ENCODE results near the gene GJB6.
A peak's percentile ranks its signal among the peaks of the same experiment; 100 is the strongest.

GJB6 gene

GRCh38 chr13:20247403-20247802 lies 15.3 kb upstream of the GJB6 start:
- Histone ChIP-seq H3K27me3 (ENCODE audit: control insufficient read depth, insufficient read depth, low read length) (no peaks in the 10 kb centered on the region), H3K9me3 (ENCODE audit: control insufficient read depth, low read length) (no peaks in the 10 kb centered on the region), H3K4me1 (no peaks in the 10 kb centered on the region), H3K4me2 (ENCODE audit: low read length) (no peak overlapping the region), H2AFZ (no peak overlapping the region), H3K27ac (no peak overlapping the region), H3K4me3 (ENCODE audit: low read depth, low read length) (no peak overlapping the region), H3K36me3 (ENCODE audit: control insufficient read depth, insufficient read depth, low read length) (no peaks in the 10 kb centered on the region), H3K79me2 (no peaks in the 10 kb centered on the region), H3K9ac (no peak overlapping the region)
- no peak for TF ChIP-seq CTCF (IDR thresholded peaks at IDR 0.05)

- no peaks in the 10 kb centered on the region for H3K27me3 ChIP-seq (ENCODE audit: control insufficient read depth, insufficient read depth, low read length)
- no peak for TF ChIP-seq CTCF (IDR thresholded peaks at IDR 0.05)
- H3K4me2 ChIP-seq (ENCODE audit: low read length), result no peak overlapping the region
- H3K9ac ChIP-seq, result no peak overlapping the region
- no peak overlapping the region for H3K27ac ChIP-seq
- H2AFZ ChIP-seq, result no peak overlapping the region
- H3K79me2 ChIP-seq, result no peaks in the 10 kb centered on the region
- no peaks in the 10 kb centered on the region for H3K4me1 ChIP-seq
- H3K36me3 ChIP-seq (ENCODE audit: control insufficient read depth, insufficient read depth, low read length), result no peaks in the 10 kb centered on the region
- no peak overlapping the region for H3K4me3 ChIP-seq (ENCODE audit: low read depth, low read length)
- H3K9me3 ChIP-seq (ENCODE audit: control insufficient read depth, low read length), result no peaks in the 10 kb centered on the region
These were observed 9.5 kb upstream of the GJB6 start for GRCh38 chr13:20241593-20241992.

- TF ChIP-seq CTCF (IDR thresholded peaks at IDR 0.05), result no peak
- no peaks in the 10 kb centered on the region for H3K79me2 ChIP-seq
These were observed 7.6 kb upstream of the GJB6 start for GRCh38 chr13:20239748-20240147.

GRCh38 chr13:20232556-20233277 lies 598 bp upstream of the GJB6 start:
- no peak for TF ChIP-seq CTCF (IDR thresholded peaks at IDR 0.05)
- Histone ChIP-seq H3K27ac (no peak overlapping the region), H2AFZ (no peak overlapping the region), H3K4me1 (no peaks in the 10 kb centered on the region), H3K9ac (no peak overlapping the region), H3K27me3 (ENCODE audit: control insufficient read depth, insufficient read depth, low read length) (peaks cover 4% of the 10 kb centered on the region), H3K4me3 (ENCODE audit: low read depth, low read length) (no peak overlapping the region), H3K9me3 (ENCODE audit: control insufficient read depth, low read length) (no peaks in the 10 kb centered on the region), H3K79me2 (no peaks in the 10 kb centered on the region), H3K36me3 (ENCODE audit: control insufficient read depth, insufficient read depth, low read length) (no peaks in the 10 kb centered on the region), H3K4me2 (ENCODE audit: low read length) (peak overlapping the region; percentile 69)

More at GRCh38 chr13:20239748-20240147, 7.6 kb upstream of the GJB6 start:
- Histone ChIP-seq H3K4me2 (ENCODE audit: low read length) (no peak overlapping the region), H3K36me3 (ENCODE audit: control insufficient read depth, insufficient read depth, low read length) (no peaks in the 10 kb centered on the region), H3K27ac (no peak overlapping the region), H3K9me3 (ENCODE audit: control insufficient read depth, low read length) (no peaks in the 10 kb centered on the region), H2AFZ (no peak overlapping the region), H3K9ac (no peak overlapping the region), H3K4me3 (ENCODE audit: low read depth, low read length) (no peak overlapping the region), H3K27me3 (ENCODE audit: control insufficient read depth, insufficient read depth, low read length) (no peaks in the 10 kb centered on the region), H3K4me1 (no peaks in the 10 kb centered on the region)

Measured in parathyroid adenoma (tissue), 2 donors.